HG02943 (cell line): Measurements from ENCODE around the gene MARS1.
"Not testable (repeated sequence)": the region's sequence is repeated elsewhere in the genome, so short reads cannot be mapped to it uniquely, and the experiment has no call there.

Source experiments
- ATAC-seq: cut with Tn5 transposase; IDR thresholded peaks from one replicate; pipeline ENCODE4 v1.9.1; 2021; ENCODE audit warnings: mild to moderate bottlenecking, low read depth, moderate library complexity; ENCODE audit not compliant: unreplicated experiment

Gene MARS1

GRCh38 chr12:57515408-57515933 is 27.6 kb downstream of the MARS1 start:
- ATAC-seq: no peak

DNA sequence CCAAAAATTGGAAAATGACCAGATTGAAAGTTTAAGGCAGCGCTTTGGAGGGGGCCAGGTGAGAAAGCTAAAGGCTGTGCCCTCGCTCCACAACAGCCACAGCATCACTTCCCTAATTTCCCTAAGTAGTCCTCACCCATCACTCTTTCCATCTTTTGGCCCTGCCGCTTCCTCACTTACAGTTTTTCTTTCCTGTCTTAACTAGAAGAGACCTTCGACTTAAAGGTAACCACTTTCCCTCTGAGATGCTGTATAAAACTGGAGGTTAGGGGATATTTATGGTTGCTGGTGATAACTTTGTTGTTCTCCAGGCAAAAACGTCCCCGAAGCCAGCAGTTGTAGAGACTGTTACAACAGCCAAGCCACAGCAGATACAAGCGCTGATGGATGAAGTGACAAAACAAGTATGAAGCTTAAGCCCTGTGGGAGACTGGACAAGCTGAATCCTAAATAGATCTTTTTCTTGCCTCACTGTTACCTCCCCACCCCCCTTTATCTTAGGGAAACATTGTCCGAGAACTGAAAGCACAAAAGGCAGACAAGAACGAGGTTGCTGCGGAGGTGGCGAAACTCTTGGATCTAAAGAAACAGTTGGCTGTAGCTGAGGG is 28.2 kb downstream of the MARS1 start:
- no peak for ATAC-seq

DNA sequence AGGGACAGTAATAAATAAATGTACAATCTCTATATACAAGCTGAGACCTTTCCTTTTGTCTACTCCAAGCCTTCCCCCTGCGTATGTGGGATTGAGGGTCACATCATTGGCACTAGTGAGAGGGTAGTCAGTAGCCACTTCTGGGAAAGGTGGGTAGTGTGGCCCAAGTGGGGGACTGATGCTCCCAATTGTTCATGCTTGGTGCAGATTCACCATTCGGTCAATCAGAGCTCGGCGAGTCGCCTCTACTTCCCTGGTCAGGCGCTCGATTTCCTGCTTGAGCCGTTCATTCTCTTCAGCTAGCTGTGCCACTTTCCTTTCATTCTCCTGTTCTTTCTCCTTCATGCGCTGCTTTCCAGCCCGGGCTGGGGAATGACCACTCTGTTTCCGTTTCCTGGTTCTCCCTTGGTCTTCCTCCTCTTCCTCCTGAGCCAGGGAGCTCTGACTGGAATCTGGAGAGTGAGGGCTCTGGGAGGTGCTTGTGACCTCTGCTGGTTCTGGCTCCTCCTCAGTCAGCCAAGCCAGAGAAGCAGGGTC is 28.8 kb downstream of the MARS1 start:
- no peak for ATAC-seq

DNA sequence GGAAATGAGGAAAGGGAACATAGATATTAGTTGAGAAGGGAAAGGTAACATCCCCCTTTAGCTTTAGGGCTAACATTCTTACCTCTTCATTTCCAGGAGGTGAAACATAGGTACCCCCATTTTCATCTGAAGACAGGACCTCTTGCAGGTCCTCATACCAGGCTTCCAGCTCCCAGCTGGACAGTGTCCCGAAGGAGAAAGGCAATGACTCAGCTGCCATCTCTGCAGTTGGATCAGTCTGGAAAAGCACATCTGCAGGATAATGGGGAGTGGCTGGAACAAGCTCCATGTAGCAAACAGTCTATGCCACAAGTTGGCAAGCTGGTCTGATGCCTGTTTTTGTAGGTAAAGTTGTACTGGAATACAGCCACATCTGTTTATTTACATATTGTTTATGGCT is 29.3 kb downstream of the MARS1 start:
- ATAC-seq: no peak

- not testable (repeated sequence) for ATAC-seq
Observed at GRCh38 chr12:57517718-57518117, 29.9 kb downstream of the MARS1 start.

DNA sequence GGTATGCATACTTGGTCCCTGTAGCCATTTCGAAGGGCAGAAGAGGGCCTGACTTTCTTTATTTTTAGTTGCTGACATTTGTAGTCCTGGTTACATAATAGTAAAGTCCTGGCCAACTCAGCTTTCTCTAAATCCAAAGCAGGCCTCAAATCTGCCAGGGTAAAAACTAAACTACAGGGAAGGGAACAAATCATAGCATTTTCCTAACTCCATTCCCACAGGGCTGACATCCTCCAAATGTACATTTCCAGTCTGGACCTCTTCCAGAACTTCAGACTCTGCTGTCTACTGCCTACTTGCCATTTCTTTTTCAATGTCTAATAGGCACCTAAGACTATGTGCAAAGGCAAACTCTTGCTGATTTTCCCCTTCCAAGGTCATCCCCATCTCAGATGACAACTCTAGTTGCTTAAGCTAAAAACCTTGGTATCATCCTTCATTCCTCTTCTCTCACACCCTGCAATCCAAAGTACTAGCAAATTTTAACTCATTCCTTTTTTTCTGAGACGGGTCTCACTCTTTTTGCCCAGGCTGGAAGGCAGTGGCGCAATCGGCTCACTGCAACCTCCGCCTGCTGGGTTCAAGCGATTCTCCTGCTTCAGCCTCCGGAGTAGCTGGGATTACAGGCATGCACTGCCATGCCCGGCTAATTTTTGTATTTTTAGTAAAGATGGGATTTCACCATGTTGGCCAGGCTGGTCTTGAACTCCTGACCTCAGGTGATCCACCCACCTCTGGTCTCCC is 30.5 kb downstream of the MARS1 start:
- ATAC-seq: no peak

DNA sequence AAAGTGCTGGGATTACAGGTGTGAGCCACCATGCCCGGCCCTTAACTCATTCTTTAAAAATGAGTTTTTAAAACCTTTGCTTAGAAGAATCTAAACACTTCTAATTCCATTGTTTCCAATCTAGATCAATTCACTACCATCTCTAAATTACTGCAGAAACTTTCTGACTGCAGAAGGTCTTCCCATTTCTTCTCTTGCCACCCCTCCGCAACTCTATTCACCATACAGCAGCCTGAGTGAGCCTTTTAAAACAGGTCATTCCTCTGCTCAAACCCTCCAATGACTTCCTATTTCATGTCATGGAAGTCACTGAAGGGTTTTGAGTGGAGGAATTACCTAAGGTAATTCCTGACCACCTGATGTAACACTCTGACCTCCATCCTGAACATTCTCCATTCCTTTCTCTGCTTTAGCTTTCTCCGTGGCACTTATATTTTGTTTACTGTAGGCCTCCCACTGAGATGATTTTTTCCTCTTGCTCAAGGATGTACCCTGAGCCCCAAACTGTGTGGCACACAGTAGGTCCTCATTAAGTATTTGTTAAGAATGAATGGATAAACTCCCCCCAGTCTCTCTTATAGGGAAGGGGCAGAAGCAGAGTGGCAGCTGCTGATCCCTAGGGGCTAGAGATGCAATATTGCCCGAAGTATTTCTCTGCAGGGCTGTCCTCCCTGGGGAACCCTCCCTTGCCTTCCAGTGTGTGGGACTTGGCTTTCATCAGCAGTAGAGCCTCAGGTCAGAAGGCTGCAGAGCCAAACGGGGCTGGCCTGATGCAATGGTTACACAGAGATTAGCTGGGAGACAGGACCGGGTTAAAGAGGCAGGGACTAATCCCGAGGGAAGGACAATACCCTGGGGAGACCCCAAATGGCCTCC is 31.3 kb downstream of the MARS1 start:
- no peak for ATAC-seq

- ATAC-seq: peak; percentile 1
Observed at GRCh38 chr12:57519796-57520052, 31.9 kb downstream of the MARS1 start.

GRCh38 chr12:57520053-57520818 is 32.4 kb downstream of the MARS1 start, which contains the start of gene DDIT3:
DDIT3 (minus strand) TSS chr12:57520514; CDS start chr12:57517406, 3,108 bp downstream.
- peak; percentile 60 for ATAC-seq

DNA sequence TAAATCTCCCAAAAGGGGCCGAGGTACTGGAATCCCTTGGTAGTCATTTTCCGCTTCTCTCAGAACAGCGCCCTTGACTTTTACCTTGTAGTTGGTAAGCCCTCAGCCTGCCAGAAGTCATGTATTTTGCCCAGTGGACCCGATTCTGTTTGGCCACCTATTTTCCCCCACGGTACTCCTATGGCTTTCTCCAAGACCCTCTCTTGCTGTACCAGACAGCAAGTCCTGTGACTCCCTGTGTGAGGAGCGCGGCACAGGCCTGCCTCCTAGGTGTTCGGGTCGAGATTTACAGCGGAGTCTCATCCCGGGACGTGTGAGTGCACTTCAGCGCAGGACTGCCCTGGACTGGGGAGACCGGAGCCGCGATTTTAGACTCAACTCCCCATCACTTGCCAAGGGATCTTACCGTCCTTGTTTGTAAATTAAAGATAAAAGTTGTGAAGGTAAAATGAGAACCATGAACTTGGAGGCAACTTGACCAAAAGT is 33.7 kb downstream of the MARS1 start:
- ATAC-seq: no peak

- ATAC-seq: peak; percentile 35
Observed at GRCh38 chr12:57522011-57522886, 34.4 kb downstream of the MARS1 start, which contains the start of gene MBD6. MBD6 (plus strand) TSS chr12:57522824; CDS start chr12:57524304, 1,480 bp downstream.

- no peak for ATAC-seq
Observed at GRCh38 chr12:57522887-57523705, 35.2 kb downstream of the MARS1 start.

- no peak for ATAC-seq
Observed at GRCh38 chr12:57523706-57524614, 36.1 kb downstream of the MARS1 start.

DNA sequence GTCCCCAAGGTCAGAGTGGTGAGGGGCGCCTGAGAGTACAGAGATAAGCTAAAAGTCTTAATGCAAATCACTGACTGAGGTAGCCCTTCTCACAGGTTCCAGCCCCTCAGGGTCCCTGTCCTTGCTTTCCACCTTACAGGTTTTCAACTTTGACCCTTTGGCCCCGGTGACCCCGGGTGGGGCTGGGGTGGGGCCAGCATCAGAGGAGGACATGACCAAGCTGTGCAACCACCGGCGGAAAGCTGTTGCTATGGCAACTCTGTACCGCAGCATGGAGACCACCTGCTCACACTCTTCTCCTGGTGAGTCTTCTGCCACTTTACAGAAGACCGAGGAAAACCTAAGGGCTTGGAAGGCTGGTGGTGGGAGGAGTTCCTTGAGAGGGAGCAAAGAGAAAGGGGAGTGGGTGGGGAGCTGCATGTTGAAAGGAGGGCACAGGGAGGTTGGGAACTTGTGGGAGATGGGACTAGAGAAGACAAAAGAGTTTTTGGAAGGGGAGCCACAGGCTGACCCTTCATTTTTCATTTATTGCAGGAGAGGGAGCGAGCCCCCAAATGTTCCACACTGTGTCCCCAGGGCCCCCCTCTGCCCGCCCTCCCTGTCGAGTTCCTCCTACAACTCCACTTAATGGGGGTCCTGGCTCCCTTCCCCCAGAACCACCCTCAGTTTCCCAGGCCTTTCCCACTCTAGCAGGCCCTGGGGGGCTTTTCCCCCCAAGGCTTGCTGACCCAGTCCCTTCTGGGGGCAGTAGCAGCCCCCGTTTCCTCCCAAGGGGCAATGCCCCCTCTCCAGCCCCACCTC is 37.1 kb downstream of the MARS1 start:
- ATAC-seq: no peak

GRCh38 chr12:57525615-57526383 is 37.9 kb downstream of the MARS1 start:
- ATAC-seq: no peak
